Measurements from ENCODE around the gene THOC1. TPM values are rescaled to one million over a fixed set of nuclear protein-coding genes. Genes with fewer than 3 reads are reported as not detected.

Gene THOC1, protein sequence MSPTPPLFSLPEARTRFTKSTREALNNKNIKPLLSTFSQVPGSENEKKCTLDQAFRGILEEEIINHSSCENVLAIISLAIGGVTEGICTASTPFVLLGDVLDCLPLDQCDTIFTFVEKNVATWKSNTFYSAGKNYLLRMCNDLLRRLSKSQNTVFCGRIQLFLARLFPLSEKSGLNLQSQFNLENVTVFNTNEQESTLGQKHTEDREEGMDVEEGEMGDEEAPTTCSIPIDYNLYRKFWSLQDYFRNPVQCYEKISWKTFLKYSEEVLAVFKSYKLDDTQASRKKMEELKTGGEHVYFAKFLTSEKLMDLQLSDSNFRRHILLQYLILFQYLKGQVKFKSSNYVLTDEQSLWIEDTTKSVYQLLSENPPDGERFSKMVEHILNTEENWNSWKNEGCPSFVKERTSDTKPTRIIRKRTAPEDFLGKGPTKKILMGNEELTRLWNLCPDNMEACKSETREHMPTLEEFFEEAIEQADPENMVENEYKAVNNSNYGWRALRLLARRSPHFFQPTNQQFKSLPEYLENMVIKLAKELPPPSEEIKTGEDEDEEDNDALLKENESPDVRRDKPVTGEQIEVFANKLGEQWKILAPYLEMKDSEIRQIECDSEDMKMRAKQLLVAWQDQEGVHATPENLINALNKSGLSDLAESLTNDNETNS
- total RNA-seq: 20.8 and 21.6 TPM in 2 replicates

GRCh38 chr18:267688-268552, at the start of gene THOC1:
Gene THOC1, minus strand, starts transcription at chr18:268047. Its CDS starts 28 bp downstream, at chr18:268019.

Other genes with a start within 250 kb of the THOC1 start
- not detected in 2 replicates for gene TUBB8B, start 218.4 kb downstream of the THOC1 start, total RNA-seq
- 24.6 and 27.2 TPM in 2 replicates for gene USP14, start 109.5 kb downstream of the THOC1 start, total RNA-seq
- gene COLEC12, start 232.7 kb upstream of the THOC1 start, total RNA-seq: 1.7 TPM in 2 replicates

Data from mammary microvascular endothelial cell (primary cell).